Memory B cell (primary cell): ENCODE measurements around the gene CCNG1.
"Not testable (repeated sequence)": the region's sequence is repeated elsewhere in the genome, so short reads cannot be mapped to it uniquely, and the experiment has no call there.

Source experiments
- ATAC-seq: fragments of 150-1000 bp; cut with Tn5 transposase; 2 replicates; pipeline ENCODE4 v1.10.0; 2021; ENCODE audit warnings: low read depth, mild to moderate bottlenecking, moderate library complexity
- DNase-seq, 2 donors: peaks; one replicate each; pipeline ENCODE4 v3.0.0; 2022; ENCODE audit warnings: low spot score in 2 of 2
- H3K27ac Mint-ChIP-seq: one replicate; pipeline ENCODE4 v1.8.0; 2022; ENCODE audit warnings: mild to moderate bottlenecking, moderate library complexity, mixed read lengths
- H3K27me3 Mint-ChIP-seq: one replicate; pipeline ENCODE4 v1.8.0; 2022; ENCODE audit warnings: mixed read lengths
- H3K36me3 Mint-ChIP-seq: one replicate; pipeline ENCODE4 v1.8.0; 2022; ENCODE audit warnings: mild to moderate bottlenecking, mixed read lengths
- H3K4me1 Mint-ChIP-seq: one replicate; pipeline ENCODE4 v1.8.0; 2022; ENCODE audit warnings: mixed read lengths
- H3K4me3 Mint-ChIP-seq: one replicate; pipeline ENCODE4 v1.8.0; 2022; ENCODE audit warnings: mild to moderate bottlenecking, moderate library complexity, mixed read lengths
- H3K9me3 Mint-ChIP-seq: one replicate; pipeline ENCODE4 v1.8.0; 2022; ENCODE audit warnings: mixed read lengths

Gene CCNG1

GRCh38 chr5:163437309-163438182 lies at the start of gene CCNG1:
Gene CCNG1 (plus strand): TSS chr5:163437595. CDS start chr5:163439257, 1,662 bp downstream.
- Mint-ChIP-seq H3K4me1 (peaks cover 8% of the 10 kb centered on the region), H3K9me3 (no peaks in the 10 kb centered on the region), H3K27ac (peak within 1 kb of the TSS; percentile 85), H3K4me3 (peak within 1 kb of the TSS; percentile 91), H3K27me3 (no peaks in the 10 kb centered on the region), H3K36me3 (peaks cover 2% of the 10 kb centered on the region)
- ATAC-seq (peak; percentile 96), DNase-seq (peak; percentile 83 to 86)

GRCh38 chr5:163395792-163396191 lies 41.6 kb upstream of the CCNG1 start:
- Mint-ChIP-seq H3K4me1 (no peaks in the 10 kb centered on the region), H3K27ac (no peak overlapping the region), H3K4me3 (no peak overlapping the region), H3K9me3 (peaks cover 1% of the 10 kb centered on the region), H3K27me3 (peaks cover 9% of the 10 kb centered on the region), H3K36me3 (no peaks in the 10 kb centered on the region)
- DNase-seq (no peak), ATAC-seq (no peak)

- not testable (repeated sequence) for ATAC-seq, H3K4me1 Mint-ChIP-seq, DNase-seq, H3K27me3 Mint-ChIP-seq, H3K27ac Mint-ChIP-seq, H3K9me3 Mint-ChIP-seq, H3K4me3 Mint-ChIP-seq, H3K36me3 Mint-ChIP-seq
Observed at GRCh38 chr5:163396818-163397340, 40.5 kb upstream of the CCNG1 start.

- Mint-ChIP-seq H3K36me3 (no peaks in the 10 kb centered on the region), H3K27ac (no peak overlapping the region), H3K4me3 (no peak overlapping the region), H3K9me3 (peaks cover 1% of the 10 kb centered on the region), H3K4me1 (no peaks in the 10 kb centered on the region), H3K27me3 (peaks cover 7% of the 10 kb centered on the region)
- no peak for ATAC-seq
- no peak for DNase-seq
Observed at GRCh38 chr5:163397354-163397753, 40.0 kb upstream of the CCNG1 start.

GRCh38 chr5:163399923-163400322 lies 37.5 kb upstream of the CCNG1 start:
- Mint-ChIP-seq H3K4me1 (no peaks in the 10 kb centered on the region), H3K36me3 (no peaks in the 10 kb centered on the region), H3K27ac (no peak overlapping the region), H3K4me3 (no peak overlapping the region), H3K9me3 (no peaks in the 10 kb centered on the region), H3K27me3 (peaks cover 2% of the 10 kb centered on the region)
- ATAC-seq (no peak), DNase-seq (no peak)

- no peak for DNase-seq
- peaks cover 2% of the 10 kb centered on the region for H3K27me3 Mint-ChIP-seq
- no peak overlapping the region for H3K4me3 Mint-ChIP-seq
- no peaks in the 10 kb centered on the region for H3K36me3 Mint-ChIP-seq
- H3K27ac Mint-ChIP-seq: no peak overlapping the region
- H3K9me3 Mint-ChIP-seq: no peaks in the 10 kb centered on the region
- no peak for ATAC-seq
- no peaks in the 10 kb centered on the region for H3K4me1 Mint-ChIP-seq
Observed at GRCh38 chr5:163401271-163401670, 36.1 kb upstream of the CCNG1 start.

- H3K36me3 Mint-ChIP-seq: no peaks in the 10 kb centered on the region
- H3K4me1 Mint-ChIP-seq: no peaks in the 10 kb centered on the region
- no peak overlapping the region for H3K27ac Mint-ChIP-seq
- no peaks in the 10 kb centered on the region for H3K9me3 Mint-ChIP-seq
- peaks cover 2% of the 10 kb centered on the region for H3K27me3 Mint-ChIP-seq
- DNase-seq (no peak), ATAC-seq (no peak)
- no peak overlapping the region for H3K4me3 Mint-ChIP-seq
Observed at GRCh38 chr5:163402007-163402406, 35.4 kb upstream of the CCNG1 start.

GRCh38 chr5:163404364-163405173 lies 32.8 kb upstream of the CCNG1 start:
- Mint-ChIP-seq H3K9me3 (no peaks in the 10 kb centered on the region), H3K36me3 (no peaks in the 10 kb centered on the region), H3K27me3 (peaks cover 2% of the 10 kb centered on the region), H3K27ac (no peak overlapping the region), H3K4me3 (no peak overlapping the region), H3K4me1 (peaks cover 3% of the 10 kb centered on the region)
- no peak for ATAC-seq
- DNase-seq: no peak

GRCh38 chr5:163407034-163407655 lies 30.2 kb upstream of the CCNG1 start:
- DNase-seq (no peak), ATAC-seq (no peak)
- Mint-ChIP-seq H3K36me3 (no peaks in the 10 kb centered on the region), H3K9me3 (no peaks in the 10 kb centered on the region), H3K4me3 (no peak overlapping the region), H3K27me3 (peaks cover 3% of the 10 kb centered on the region), H3K4me1 (peaks cover 3% of the 10 kb centered on the region), H3K27ac (no peak overlapping the region)

- Mint-ChIP-seq H3K4me1 (peaks cover 3% of the 10 kb centered on the region), H3K4me3 (no peak overlapping the region), H3K27me3 (peaks cover 7% of the 10 kb centered on the region), H3K9me3 (no peaks in the 10 kb centered on the region), H3K27ac (no peak overlapping the region), H3K36me3 (no peaks in the 10 kb centered on the region)
- DNase-seq (peak; percentile 53 to 60), ATAC-seq (peak; percentile 89)
Observed at GRCh38 chr5:163408311-163408923, 29.0 kb upstream of the CCNG1 start.

GRCh38 chr5:163409384-163409783 lies 28.0 kb upstream of the CCNG1 start:
- no peak overlapping the region for H3K4me3 Mint-ChIP-seq
- H3K36me3 Mint-ChIP-seq: no peaks in the 10 kb centered on the region
- H3K27me3 Mint-ChIP-seq: peaks cover 11% of the 10 kb centered on the region
- H3K4me1 Mint-ChIP-seq: peaks cover 3% of the 10 kb centered on the region
- H3K27ac Mint-ChIP-seq: no peak overlapping the region
- H3K9me3 Mint-ChIP-seq: no peaks in the 10 kb centered on the region
- DNase-seq (no peak), ATAC-seq (no peak)

- DNase-seq: no peak
- Mint-ChIP-seq H3K9me3 (no peaks in the 10 kb centered on the region), H3K36me3 (no peaks in the 10 kb centered on the region), H3K4me3 (no peak overlapping the region), H3K4me1 (peaks cover 3% of the 10 kb centered on the region), H3K27me3 (peaks cover 14% of the 10 kb centered on the region), H3K27ac (no peak overlapping the region)
- ATAC-seq: no peak
Observed at GRCh38 chr5:163410505-163410904, 26.9 kb upstream of the CCNG1 start.

- peaks cover 12% of the 10 kb centered on the region for H3K27me3 Mint-ChIP-seq
- ATAC-seq, H3K4me1 Mint-ChIP-seq: not testable (repeated sequence)
Observed at GRCh38 chr5:163415673-163416072, 21.7 kb upstream of the CCNG1 start.

More at GRCh38 chr5:163415673-163416072, 21.7 kb upstream of the CCNG1 start:
- not testable (repeated sequence) for H3K36me3 Mint-ChIP-seq, H3K4me3 Mint-ChIP-seq, H3K27ac Mint-ChIP-seq, DNase-seq, H3K9me3 Mint-ChIP-seq
